Subcutaneous abdominal adipose tissue (tissue), 5 donors: ENCODE data around the gene EFCC1.
A peak's percentile ranks its signal among the peaks of the same experiment; 100 is the strongest.

Experiments used
- H3K27ac ChIP-seq: one replicate; pipeline ENCODE4 v1.7.0; 2013; ENCODE audit warnings: low read depth, mild to moderate bottlenecking, inconsistent platforms, low read length, moderate library complexity
- H3K27me3 ChIP-seq, 5 donors: one replicate each; pipeline ENCODE4 v1.7.0; 2013; ENCODE audit warnings: low read length in 5 of 5, inconsistent platforms in 1 of 5; ENCODE audit not compliant: control insufficient read depth in 5 of 5, insufficient read depth in 4 of 5
- H3K36me3 ChIP-seq, 5 donors: one replicate each; pipeline ENCODE4 v1.7.0; 2013; ENCODE audit warnings: low read length in 5 of 5; ENCODE audit not compliant: control insufficient read depth in 5 of 5, insufficient read depth in 5 of 5
- H3K4me1 ChIP-seq, 5 donors: one replicate each; pipeline ENCODE4 v1.7.0; 2013; ENCODE audit warnings: low read length in 5 of 5, mild to moderate bottlenecking in 3 of 5, moderate library complexity in 1 of 5; ENCODE audit not compliant: control insufficient read depth in 5 of 5, insufficient read depth in 5 of 5
- H3K4me3 ChIP-seq, 5 donors: one replicate each; pipeline ENCODE4 v1.7.0; 2013; ENCODE audit warnings: low read length in 5 of 5, low read depth in 1 of 5
- H3K9ac ChIP-seq, 5 donors: one replicate each; pipeline ENCODE4 v1.7.0; 2013; ENCODE audit warnings: low read length in 5 of 5, mild to moderate bottlenecking in 4 of 5, moderate library complexity in 3 of 5
- H3K9me3 ChIP-seq, 5 donors: one replicate each; pipeline ENCODE4 v1.7.0; 2013; ENCODE audit warnings: low read length in 5 of 5; ENCODE audit not compliant: control insufficient read depth in 5 of 5
- donor health status: healthy.
- donor health status: healthy.
- donor health status: healthy.
- donor health status: healthy.
- donor health status: healthy.

The EFCC1 gene

DNA sequence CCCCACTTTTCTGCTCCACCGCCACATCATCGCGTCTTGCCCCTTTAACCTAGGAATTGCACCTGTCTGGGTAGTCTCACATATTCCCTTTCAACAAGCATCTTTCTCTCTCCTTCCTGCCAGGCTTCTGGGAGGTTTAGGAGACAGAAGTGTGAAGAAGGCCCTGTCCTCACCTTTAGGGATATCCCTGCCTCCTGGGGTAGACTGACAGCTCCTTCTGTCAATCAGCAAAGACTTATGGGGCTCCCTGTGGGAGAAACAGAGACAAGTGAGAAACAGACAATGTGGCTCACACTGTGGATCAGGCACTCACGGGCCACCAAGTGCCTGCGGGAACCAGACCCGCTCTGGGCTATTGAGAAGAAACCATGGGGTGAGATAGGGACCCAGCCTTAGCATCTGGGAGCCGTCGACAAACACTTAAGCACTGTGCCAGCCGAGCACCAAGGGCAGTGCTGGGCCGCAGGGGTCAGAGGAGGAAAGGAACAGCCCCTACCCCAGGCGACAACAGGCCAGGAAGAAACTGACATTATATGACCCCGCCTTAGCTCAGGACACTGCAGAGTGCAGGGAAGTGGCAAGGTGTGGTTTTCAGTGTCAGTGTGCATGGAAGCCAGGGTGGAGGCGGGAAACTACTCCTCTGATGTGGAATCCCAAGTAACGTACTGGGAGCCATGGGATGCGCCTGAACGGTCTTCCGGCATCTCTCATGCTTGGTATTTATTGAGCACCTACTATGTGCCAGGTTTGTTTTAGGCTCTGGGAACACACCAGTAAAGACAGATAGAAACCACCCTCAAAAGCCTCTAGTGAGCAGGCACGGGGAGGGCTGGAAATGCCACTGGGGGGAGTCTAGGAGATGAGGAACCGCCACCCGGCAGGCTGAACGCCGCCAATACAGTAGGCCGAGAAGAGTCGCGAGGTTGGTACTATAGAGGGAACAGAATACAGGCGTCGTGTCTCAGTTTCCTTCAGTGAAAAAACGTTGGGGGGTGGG lies 1.8 kb downstream of the EFCC1 start:
- peak overlapping the region in 2 of 5 donors; percentile 72 to 73 for H3K4me3 ChIP-seq
- no peak overlapping the region for H3K27ac ChIP-seq
- H3K9me3 ChIP-seq = no peaks in the 10 kb centered on the region
- H3K9ac ChIP-seq = no peak overlapping the region
- H3K4me1 ChIP-seq = peaks cover 10 to 54% (median 34%) of the 10 kb centered on the region in 5 donors
- H3K36me3 ChIP-seq = peaks cover 0 to 3% (median 0%) of the 10 kb centered on the region in 5 donors
- H3K27me3 ChIP-seq = peaks cover 18 to 40% (median 32%) of the 10 kb centered on the region in 5 donors

GRCh38 chr3:129003578-129004112 lies 2.5 kb downstream of the EFCC1 start:
- H3K9ac ChIP-seq = no peak overlapping the region
- H3K27me3 ChIP-seq = peaks cover 18 to 40% (median 32%) of the 10 kb centered on the region in 5 donors
- peaks cover 0 to 3% (median 0%) of the 10 kb centered on the region in 5 donors for H3K36me3 ChIP-seq
- peaks cover 10 to 54% (median 32%) of the 10 kb centered on the region in 5 donors for H3K4me1 ChIP-seq
- H3K4me3 ChIP-seq = peak overlapping the region in 1 of 5 donors; percentile 29
- no peaks in the 10 kb centered on the region for H3K9me3 ChIP-seq
- no peak overlapping the region for H3K27ac ChIP-seq

GRCh38 chr3:129004639-129005295 lies 3.7 kb downstream of the EFCC1 start:
- Histone ChIP-seq H3K4me3 (no peak overlapping the region), H3K9me3 (no peaks in the 10 kb centered on the region), H3K27ac (no peak overlapping the region), H3K4me1 (peaks cover 10 to 54% (median 32%) of the 10 kb centered on the region in 5 donors), H3K9ac (no peak overlapping the region), H3K27me3 (peaks cover 18 to 40% (median 32%) of the 10 kb centered on the region in 5 donors), H3K36me3 (peaks cover 0 to 3% (median 0%) of the 10 kb centered on the region in 5 donors)

DNA sequence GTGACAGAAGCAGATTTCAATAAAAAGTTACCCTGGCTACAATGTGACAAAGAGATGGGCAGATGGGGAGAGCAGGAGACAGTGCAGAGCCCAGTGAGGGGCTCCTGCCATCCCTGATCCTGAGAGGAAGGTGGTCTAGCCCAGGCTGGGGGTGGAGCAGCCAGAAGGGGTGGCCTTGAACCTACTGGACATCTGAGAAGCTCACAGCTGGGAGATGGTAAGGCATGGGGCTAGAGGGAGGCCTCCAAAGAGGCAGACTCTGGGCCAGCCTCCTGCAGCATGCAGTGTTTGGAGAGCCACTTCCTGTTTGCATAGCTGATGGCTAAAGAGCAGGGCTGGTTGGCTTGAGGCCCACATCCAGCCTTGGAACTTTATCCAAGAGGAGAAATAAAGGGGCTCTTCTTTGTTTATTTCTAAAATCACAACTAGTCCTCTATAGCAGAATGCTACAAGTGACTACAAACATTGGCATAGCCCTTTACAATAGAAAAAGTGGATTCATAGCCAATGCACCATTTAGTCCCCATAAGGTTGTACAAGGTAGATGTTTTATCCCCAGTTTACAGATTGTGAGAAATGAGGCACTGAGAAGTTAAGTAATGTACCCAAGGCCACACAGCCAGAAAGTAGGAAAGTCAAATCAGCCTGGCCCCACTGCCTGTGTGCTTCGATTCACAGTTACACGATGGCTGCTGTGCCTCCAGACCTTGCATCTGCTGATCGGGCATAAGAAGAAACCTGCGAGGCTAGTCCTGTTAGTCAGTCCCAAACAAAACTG lies 4.6 kb downstream of the EFCC1 start:
- H3K9ac ChIP-seq = no peak overlapping the region
- H3K4me3 ChIP-seq = no peak overlapping the region
- H3K27me3 ChIP-seq = peaks cover 18 to 33% (median 29%) of the 10 kb centered on the region in 5 donors
- peaks cover 0 to 3% (median 0%) of the 10 kb centered on the region in 5 donors for H3K36me3 ChIP-seq
- no peaks in the 10 kb centered on the region for H3K9me3 ChIP-seq
- H3K4me1 ChIP-seq = peaks cover 6 to 47% (median 25%) of the 10 kb centered on the region in 5 donors
- H3K27ac ChIP-seq = no peak overlapping the region

GRCh38 chr3:129006864-129007263 lies 5.8 kb downstream of the EFCC1 start:
- Histone ChIP-seq H3K4me3 (no peak overlapping the region), H3K27ac (no peak overlapping the region), H3K36me3 (peaks cover 0 to 3% (median 0%) of the 10 kb centered on the region in 5 donors), H3K27me3 (peaks cover 9 to 25% (median 18%) of the 10 kb centered on the region in 5 donors), H3K9me3 (no peaks in the 10 kb centered on the region), H3K4me1 (peaks cover 1 to 37% (median 13%) of the 10 kb centered on the region in 5 donors), H3K9ac (no peak overlapping the region)

- peaks cover 0 to 29% (median 8%) of the 10 kb centered on the region in 5 donors for H3K4me1 ChIP-seq
- no peak overlapping the region for H3K4me3 ChIP-seq
- peaks cover 8 to 15% (median 10%) of the 10 kb centered on the region in 5 donors for H3K27me3 ChIP-seq
- no peak overlapping the region for H3K9ac ChIP-seq
- no peak overlapping the region for H3K27ac ChIP-seq
- peaks cover 0 to 3% (median 0%) of the 10 kb centered on the region in 5 donors for H3K36me3 ChIP-seq
- no peaks in the 10 kb centered on the region for H3K9me3 ChIP-seq
Measured at GRCh38 chr3:129007792-129008191, 6.7 kb downstream of the EFCC1 start.

DNA sequence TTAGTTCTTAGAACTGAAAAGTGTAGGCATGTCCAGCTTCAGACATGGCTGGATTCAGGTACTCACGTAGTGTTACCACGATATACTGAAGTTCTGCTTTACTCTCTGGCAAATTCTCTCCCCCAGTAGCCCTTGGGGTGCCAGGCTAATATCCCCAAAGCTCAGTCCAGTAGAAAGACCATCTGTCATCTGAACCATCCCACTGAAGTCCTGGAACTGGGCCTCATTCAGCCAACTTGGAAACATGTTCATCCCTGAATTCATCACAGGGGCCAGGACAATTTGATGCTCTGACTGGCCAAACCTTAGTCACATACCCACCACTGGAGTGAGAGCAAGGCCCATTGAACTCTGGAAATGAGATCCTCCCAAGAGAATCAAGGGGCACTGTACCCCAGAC lies 8.2 kb downstream of the EFCC1 start:
- H3K9ac ChIP-seq = no peak overlapping the region
- H3K27ac ChIP-seq = no peak overlapping the region
- H3K9me3 ChIP-seq = no peaks in the 10 kb centered on the region
- peaks cover 0 to 6% (median 0%) of the 10 kb centered on the region in 5 donors for H3K27me3 ChIP-seq
- H3K36me3 ChIP-seq = peaks cover 0 to 3% (median 0%) of the 10 kb centered on the region in 5 donors
- H3K4me3 ChIP-seq = no peak overlapping the region
- peaks cover 0 to 21% (median 8%) of the 10 kb centered on the region in 5 donors for H3K4me1 ChIP-seq

- H3K9ac ChIP-seq = no peak overlapping the region
- H3K4me3 ChIP-seq = no peak overlapping the region
- peaks cover 0 to 3% (median 0%) of the 10 kb centered on the region in 5 donors for H3K36me3 ChIP-seq
- H3K27ac ChIP-seq = no peak overlapping the region
- no peaks in the 10 kb centered on the region for H3K27me3 ChIP-seq
- H3K9me3 ChIP-seq = no peaks in the 10 kb centered on the region
- H3K4me1 ChIP-seq = peaks cover 0 to 21% (median 4%) of the 10 kb centered on the region in 5 donors
Measured at GRCh38 chr3:129010310-129010956, 9.3 kb downstream of the EFCC1 start.

- Histone ChIP-seq H3K36me3 (peaks cover 0 to 1% (median 0%) of the 10 kb centered on the region in 5 donors), H3K9ac (no peak overlapping the region), H3K27me3 (no peaks in the 10 kb centered on the region), H3K4me3 (no peak overlapping the region), H3K9me3 (no peaks in the 10 kb centered on the region), H3K4me1 (peaks cover 5 to 41% (median 20%) of the 10 kb centered on the region in 5 donors), H3K27ac (no peak overlapping the region)
Measured at GRCh38 chr3:129013491-129013891, 12.4 kb downstream of the EFCC1 start.
